ENCODE data around the gene MAMLD1. TPM values are rescaled to one million over a fixed set of nuclear protein-coding genes. Genes with fewer than 3 reads are reported as not detected.

Gene MAMLD1
- total and polyA plus RNA-seq, 2 of the 8 experiments (the other 6 are each of a cell fraction or from before 2014, with no cell fraction given): 0.09 to 0.26 TPM

DNA sequence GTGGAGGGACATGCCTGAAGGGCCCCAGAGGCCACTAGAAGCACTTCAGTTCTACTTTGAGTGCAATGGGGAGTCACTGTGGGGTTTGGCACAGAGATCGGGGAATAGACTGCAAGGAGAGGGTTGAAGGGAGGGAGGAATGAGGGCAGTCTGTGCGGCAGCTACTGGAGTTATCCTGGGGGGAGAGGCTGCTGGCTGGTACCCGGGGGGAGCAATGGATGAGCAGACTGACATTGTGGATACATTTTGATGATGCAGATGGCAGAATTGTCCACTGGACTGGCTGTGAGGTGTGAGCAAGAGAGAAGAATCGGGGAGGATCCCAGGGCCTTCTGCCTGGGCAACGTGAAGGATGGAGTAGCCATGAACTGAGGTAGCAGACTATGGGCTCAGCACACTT lies 2.8 kb upstream of the MAMLD1 start:
- H3K23ac ChIP-seq (ENCODE audit: insufficient read length): no peak overlapping the region
- no peak overlapping the region for H4K8ac ChIP-seq (ENCODE audit: extremely low read depth, insufficient read depth, low read length)
- H3K4ac ChIP-seq (replicated peaks; ENCODE audit: insufficient read length, low read depth, low read length): no peak overlapping the region
- no peak overlapping the region for H2BK5ac ChIP-seq (ENCODE audit: low read depth, low read length)
- H3K4me3 ChIP-seq (ENCODE audit: extremely low read depth in 1 of 4, insufficient read depth in 2 of 4, low read depth in 3 of 4, low read length in 4 of 4): no peak overlapping the region
- no peak overlapping the region for H3K27ac ChIP-seq (ENCODE audit: low read depth, low read length)
- H3K14ac ChIP-seq (ENCODE audit: insufficient read length): no peak overlapping the region
- H3K9me3 ChIP-seq (ENCODE audit: insufficient read depth in 2 of 2, low read depth in 1 of 2, low read length in 1 of 2): no peaks in the 10 kb centered on the region
- H2AK5ac ChIP-seq (ENCODE audit: low read depth, low read length): no peak overlapping the region
- no peaks in the 10 kb centered on the region for H3K36me3 ChIP-seq (ENCODE audit: control insufficient read depth in 2 of 4, insufficient read depth in 4 of 4, low read length in 3 of 4)
- no peak for FAIRE-seq
- H4K5ac ChIP-seq (ENCODE audit: insufficient read length, low read depth, low read length): no peak overlapping the region
- H2BK20ac ChIP-seq (ENCODE audit: low read length): no peak overlapping the region
- no peak overlapping the region for H2BK15ac ChIP-seq (ENCODE audit: low read length)
- peaks cover 0 to 8% (median under 1%) of the 10 kb centered on the region in 4 experiments; a peak in 4 of 7 replicates for H3K4me1 ChIP-seq (replicated peaks in 1 of 4; ENCODE audit: control insufficient read depth in 3 of 4, insufficient read depth in 4 of 4, low read length in 3 of 4)
- no peak overlapping the region for H4K91ac ChIP-seq (replicated peaks; ENCODE audit: insufficient read length, low read length)
- 70% methylated on average over 3 of the region's 5 CpGs; no CpG with 5 or more reads in 1 of the 2 experiments for WGBS, 2 experiments (ENCODE audit: extremely low coverage in 1 of 2, insufficient coverage in 1 of 2, insufficient read length in 1 of 2, insufficient replicate concordance in 2 of 2, low coverage in 1 of 2, low lambda C conversion rate in 2 of 2, missing lambda C conversion rate in 1 of 2)
- no peak overlapping the region for H2BK12ac ChIP-seq (ENCODE audit: low read depth, low read length)
- peaks cover 38 to 56% (median 53%) of the 10 kb centered on the region in 4 experiments for H3K27me3 ChIP-seq (replicated peaks in 1 of 4; ENCODE audit: control insufficient read depth in 3 of 4, extremely low read depth in 1 of 4, insufficient read depth in 3 of 4, low read length in 3 of 4)
- no peak overlapping the region for H3K9ac ChIP-seq (replicated peaks in 1 of 4; ENCODE audit: extremely low read depth in 1 of 4, low read depth in 3 of 4, low read length in 3 of 4)
- DNase-seq (ENCODE audit: low read depth in 1 of 2, low spot score in 2 of 2): no peak
- H3K79me1 ChIP-seq (ENCODE audit: low read depth, low read length): no peaks in the 10 kb centered on the region
- no peaks in the 10 kb centered on the region for H4K20me1 ChIP-seq (replicated peaks in 1 of 2; ENCODE audit: control insufficient read depth in 1 of 2, insufficient read depth in 2 of 2, low read length in 2 of 2)
- ChIA-PET POLR2A (ENCODE audit: partially characterized antibody) (no interaction called here), CTCF (ENCODE audit: partially characterized antibody) (interaction anchor here (0.6 to 3.6 kb wide), 5 partner anchors 51 to 214 kb away, joined by 3 to 12 read pairs (median 4); no protein-coding TSS in a partner anchor)
- peaks cover 12% of the 10 kb centered on the region; the same call in 1 of the 2 replicates for H3K23me2 ChIP-seq (ENCODE audit: low read depth, low read length)
- no peak overlapping the region for H3K18ac ChIP-seq (ENCODE audit: extremely low read depth, low read length)
- H3K79me2 ChIP-seq (ENCODE audit: control insufficient read depth in 1 of 2, insufficient read depth in 2 of 2, low read length in 2 of 2): no peaks in the 10 kb centered on the region
- H3K4me2 ChIP-seq (ENCODE audit: insufficient read depth in 1 of 2, low read depth in 2 of 2, low read length in 2 of 2): no peak overlapping the region; a peak in 1 of 4 replicates
- H2BK120ac ChIP-seq (replicated peaks; ENCODE audit: low read depth, low read length): no peak overlapping the region
- no peak overlapping the region for H2AFZ ChIP-seq (ENCODE audit: low read length)
- H3K56ac ChIP-seq (replicated peaks; ENCODE audit: insufficient read length, low read depth, low read length): no peak overlapping the region
- TF ChIP-seq SP4 (IDR thresholded peaks at IDR 0.05; ENCODE audit: low read length) (no peak), CTBP2 (IDR thresholded peaks at IDR 0.05; ENCODE audit: borderline replicate concordance, insufficient read depth, insufficient read length, low read length) (no peak), PHF8 (conservative IDR thresholded peaks at IDR 0.05; ENCODE audit: low read depth, low read length) (no peak), CEBPB (IDR thresholded peaks at IDR 0.05; ENCODE audit: low read depth, low read length) (no peak), SP1 (IDR thresholded peaks at IDR 0.05; ENCODE audit: low read depth, low read length) (no peak), KDM4A (IDR thresholded peaks at IDR 0.05; ENCODE audit: low read depth, low read length, severe bottlenecking) (no peak), TCF12 (IDR thresholded peaks at IDR 0.05; ENCODE audit: low read depth, low read length) (no peak), TEAD4 (IDR thresholded peaks at IDR 0.05; ENCODE audit: low read depth, low read length) (no peak), CBX5 (IDR thresholded peaks at IDR 0.05; ENCODE audit: low read depth, low read length) (no peak), HDAC2 (IDR thresholded peaks at IDR 0.05; ENCODE audit: borderline replicate concordance in 1 of 2, low read depth in 2 of 2, low read length in 2 of 2) (no peak), YY1 (IDR thresholded peaks at IDR 0.05; ENCODE audit: low read depth, low read length) (no peak), JUND (IDR thresholded peaks at IDR 0.05; ENCODE audit: low read length) (no peak)
- TF ChIP-seq, protein P1, sequence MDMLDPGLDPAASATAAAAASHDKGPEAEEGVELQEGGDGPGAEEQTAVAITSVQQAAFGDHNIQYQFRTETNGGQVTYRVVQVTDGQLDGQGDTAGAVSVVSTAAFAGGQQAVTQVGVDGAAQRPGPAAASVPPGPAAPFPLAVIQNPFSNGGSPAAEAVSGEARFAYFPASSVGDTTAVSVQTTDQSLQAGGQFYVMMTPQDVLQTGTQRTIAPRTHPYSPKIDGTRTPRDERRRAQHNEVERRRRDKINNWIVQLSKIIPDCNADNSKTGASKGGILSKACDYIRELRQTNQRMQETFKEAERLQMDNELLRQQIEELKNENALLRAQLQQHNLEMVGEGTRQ (IDR thresholded peaks at IDR 0.05; ENCODE audit: low read length): no peak
- TF ChIP-seq, protein P2, sequence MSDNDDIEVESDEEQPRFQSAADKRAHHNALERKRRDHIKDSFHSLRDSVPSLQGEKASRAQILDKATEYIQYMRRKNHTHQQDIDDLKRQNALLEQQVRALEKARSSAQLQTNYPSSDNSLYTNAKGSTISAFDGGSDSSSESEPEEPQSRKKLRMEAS (IDR thresholded peaks at IDR 0.05): no peak
